Measurements from ENCODE around the gene SPEN.

The SPEN gene

DNA sequence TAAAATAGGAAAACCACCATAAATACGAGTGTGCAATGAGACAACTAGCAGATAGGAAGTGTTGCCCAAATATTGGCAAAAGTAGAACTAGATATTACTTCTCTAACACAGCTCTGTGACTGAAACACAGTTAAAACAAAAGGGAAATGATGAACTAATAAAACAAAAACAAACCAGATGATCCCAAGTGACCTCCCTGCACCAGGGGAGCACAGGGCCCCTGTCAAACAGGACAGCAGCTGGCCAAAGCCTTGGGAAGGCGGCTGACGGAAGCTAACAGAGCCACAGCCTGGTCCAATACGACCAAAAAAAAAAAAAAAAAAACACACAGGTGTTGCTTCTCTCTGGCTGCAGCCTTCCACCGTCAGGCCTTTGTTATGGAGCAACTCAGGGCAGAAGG lies 110.6 kb downstream of the SPEN start:
- Histone ChIP-seq H3K9me3 (ENCODE audit: control insufficient read depth, insufficient read depth, low read length) (no peaks in the 10 kb centered on the region), H3K27me3 (ENCODE audit: control insufficient read depth, low read length) (no peaks in the 10 kb centered on the region), H3K27ac (ENCODE audit: low read depth, low read length) (no peak overlapping the region)

DNA sequence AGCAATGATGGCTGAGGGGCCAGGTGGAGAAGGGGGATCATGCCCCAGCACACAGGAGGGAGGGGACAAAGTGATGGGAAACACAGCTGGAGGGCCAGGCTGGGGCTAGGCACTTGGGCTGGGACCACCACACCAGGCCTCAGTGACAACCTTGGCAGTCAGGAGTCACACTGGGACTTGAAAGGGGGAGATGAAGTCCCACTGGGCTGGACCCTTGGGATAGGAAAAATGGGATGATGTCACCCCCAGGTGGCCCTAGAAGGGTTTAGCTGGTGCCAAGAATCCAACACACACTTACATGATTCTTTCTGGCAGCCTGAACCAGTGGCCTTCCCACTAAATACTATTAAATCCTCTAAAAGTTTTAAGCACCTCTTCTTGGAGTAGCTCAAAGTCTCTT lies 111.3 kb downstream of the SPEN start:
- H3K4me1 ChIP-seq (ENCODE audit: control insufficient read depth, low read length), result peaks cover 5% of the 10 kb centered on the region
- no peak overlapping the region for H3K4me2 ChIP-seq (ENCODE audit: low read length)
- H3K9me2 ChIP-seq (replicated peaks; ENCODE audit: control insufficient read depth, low read length), result no peaks in the 10 kb centered on the region
- peaks cover 60% of the 10 kb centered on the region for H3K79me2 ChIP-seq (ENCODE audit: control insufficient read depth, low read length)
- H3K4me3 ChIP-seq (ENCODE audit: low read length), result no peak overlapping the region
- no peak overlapping the region for H3K27ac ChIP-seq (ENCODE audit: low read depth, low read length)
- H3K27me3 ChIP-seq (ENCODE audit: control insufficient read depth, low read length), result no peaks in the 10 kb centered on the region
- H3K36me3 ChIP-seq (ENCODE audit: control insufficient read depth, low read length), result peaks cover 13% of the 10 kb centered on the region
- peaks cover 4% of the 10 kb centered on the region; the same call in 1 of the 2 replicates for H4K20me1 ChIP-seq (ENCODE audit: control insufficient read depth, insufficient read depth, low read depth, low read length)
- H3F3A ChIP-seq (ENCODE audit: control insufficient read depth, insufficient read depth), result peaks cover 5% of the 10 kb centered on the region; the same call in 1 of the 2 replicates
- no peaks in the 10 kb centered on the region for H3K9me3 ChIP-seq (ENCODE audit: control insufficient read depth, insufficient read depth, low read length)
- TF ChIP-seq, protein P1, sequence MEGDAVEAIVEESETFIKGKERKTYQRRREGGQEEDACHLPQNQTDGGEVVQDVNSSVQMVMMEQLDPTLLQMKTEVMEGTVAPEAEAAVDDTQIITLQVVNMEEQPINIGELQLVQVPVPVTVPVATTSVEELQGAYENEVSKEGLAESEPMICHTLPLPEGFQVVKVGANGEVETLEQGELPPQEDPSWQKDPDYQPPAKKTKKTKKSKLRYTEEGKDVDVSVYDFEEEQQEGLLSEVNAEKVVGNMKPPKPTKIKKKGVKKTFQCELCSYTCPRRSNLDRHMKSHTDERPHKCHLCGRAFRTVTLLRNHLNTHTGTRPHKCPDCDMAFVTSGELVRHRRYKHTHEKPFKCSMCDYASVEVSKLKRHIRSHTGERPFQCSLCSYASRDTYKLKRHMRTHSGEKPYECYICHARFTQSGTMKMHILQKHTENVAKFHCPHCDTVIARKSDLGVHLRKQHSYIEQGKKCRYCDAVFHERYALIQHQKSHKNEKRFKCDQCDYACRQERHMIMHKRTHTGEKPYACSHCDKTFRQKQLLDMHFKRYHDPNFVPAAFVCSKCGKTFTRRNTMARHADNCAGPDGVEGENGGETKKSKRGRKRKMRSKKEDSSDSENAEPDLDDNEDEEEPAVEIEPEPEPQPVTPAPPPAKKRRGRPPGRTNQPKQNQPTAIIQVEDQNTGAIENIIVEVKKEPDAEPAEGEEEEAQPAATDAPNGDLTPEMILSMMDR (IDR thresholded peaks at IDR 0.05; ENCODE audit: low read depth, low read length, poor library complexity, severe bottlenecking), result no peak
- no peak for TF ChIP-seq EZH2phosphoT487 (IDR thresholded peaks at IDR 0.05; ENCODE audit: borderline replicate concordance, low read length)

More for the DNA sequence above, 110.6 kb downstream of the SPEN start:
- peaks cover 63% of the 10 kb centered on the region for H3K79me2 ChIP-seq (ENCODE audit: control insufficient read depth, low read length)
- H3K4me2 ChIP-seq (ENCODE audit: low read length), result no peak overlapping the region
- no peak overlapping the region for H3K4me3 ChIP-seq (ENCODE audit: low read length)
- peaks cover 19% of the 10 kb centered on the region for H3K36me3 ChIP-seq (ENCODE audit: control insufficient read depth, low read length)
- H3K4me1 ChIP-seq (ENCODE audit: control insufficient read depth, low read length), result no peaks in the 10 kb centered on the region
- TF ChIP-seq, protein P1 (IDR thresholded peaks at IDR 0.05; ENCODE audit: low read depth, low read length, poor library complexity, severe bottlenecking), result no peak
- TF ChIP-seq EZH2phosphoT487 (IDR thresholded peaks at IDR 0.05; ENCODE audit: borderline replicate concordance, low read length), result no peak
- H3F3A ChIP-seq (ENCODE audit: control insufficient read depth, insufficient read depth), result peaks cover 8% of the 10 kb centered on the region
- H4K20me1 ChIP-seq (ENCODE audit: control insufficient read depth, insufficient read depth, low read depth, low read length), result peaks cover 6% of the 10 kb centered on the region; the same call in 1 of the 2 replicates
- H3K9me2 ChIP-seq (replicated peaks; ENCODE audit: control insufficient read depth, low read length), result no peaks in the 10 kb centered on the region

GRCh38 chr1:15959424-15959823 lies 111.9 kb downstream of the SPEN start:
- peaks cover 6% of the 10 kb centered on the region for H3K36me3 ChIP-seq (ENCODE audit: control insufficient read depth, low read length)
- no peak for TF ChIP-seq EZH2phosphoT487 (IDR thresholded peaks at IDR 0.05; ENCODE audit: borderline replicate concordance, low read length)
- TF ChIP-seq, protein P1 (IDR thresholded peaks at IDR 0.05; ENCODE audit: low read depth, low read length, poor library complexity, severe bottlenecking), result no peak

More at GRCh38 chr1:15959424-15959823, 111.9 kb downstream of the SPEN start:
- Histone ChIP-seq H3K9me3 (ENCODE audit: control insufficient read depth, insufficient read depth, low read length) (no peaks in the 10 kb centered on the region), H3K4me1 (ENCODE audit: control insufficient read depth, low read length) (peaks cover 11% of the 10 kb centered on the region), H3F3A (ENCODE audit: control insufficient read depth, insufficient read depth) (peaks cover 5% of the 10 kb centered on the region; the same call in 1 of the 2 replicates), H3K4me2 (ENCODE audit: low read length) (no peak overlapping the region), H3K79me2 (ENCODE audit: control insufficient read depth, low read length) (peaks cover 56% of the 10 kb centered on the region), H3K4me3 (ENCODE audit: low read length) (no peak overlapping the region), H3K27ac (ENCODE audit: low read depth, low read length) (no peak overlapping the region), H3K27me3 (ENCODE audit: control insufficient read depth, low read length) (no peaks in the 10 kb centered on the region), H4K20me1 (ENCODE audit: control insufficient read depth, insufficient read depth, low read depth, low read length) (0 out of 2 replicates have a peak, but pooled peaks cover 4% of the 10 kb centered on the region), H3K9me2 (replicated peaks; ENCODE audit: control insufficient read depth, low read length) (no peaks in the 10 kb centered on the region)

All from DOHH2 (cell line).